Measurements from ENCODE around the gene ARF1. TPM values are rescaled to one million over a fixed set of nuclear protein-coding genes. Genes with fewer than 3 reads are reported as not detected.

ARF1 gene
- total and polyA plus RNA-seq, 10 of the 15 experiments (the other 5 are each of a cell fraction or from before 2014, with no cell fraction given): 48.4 to 508 (median 283) TPM

DNA sequence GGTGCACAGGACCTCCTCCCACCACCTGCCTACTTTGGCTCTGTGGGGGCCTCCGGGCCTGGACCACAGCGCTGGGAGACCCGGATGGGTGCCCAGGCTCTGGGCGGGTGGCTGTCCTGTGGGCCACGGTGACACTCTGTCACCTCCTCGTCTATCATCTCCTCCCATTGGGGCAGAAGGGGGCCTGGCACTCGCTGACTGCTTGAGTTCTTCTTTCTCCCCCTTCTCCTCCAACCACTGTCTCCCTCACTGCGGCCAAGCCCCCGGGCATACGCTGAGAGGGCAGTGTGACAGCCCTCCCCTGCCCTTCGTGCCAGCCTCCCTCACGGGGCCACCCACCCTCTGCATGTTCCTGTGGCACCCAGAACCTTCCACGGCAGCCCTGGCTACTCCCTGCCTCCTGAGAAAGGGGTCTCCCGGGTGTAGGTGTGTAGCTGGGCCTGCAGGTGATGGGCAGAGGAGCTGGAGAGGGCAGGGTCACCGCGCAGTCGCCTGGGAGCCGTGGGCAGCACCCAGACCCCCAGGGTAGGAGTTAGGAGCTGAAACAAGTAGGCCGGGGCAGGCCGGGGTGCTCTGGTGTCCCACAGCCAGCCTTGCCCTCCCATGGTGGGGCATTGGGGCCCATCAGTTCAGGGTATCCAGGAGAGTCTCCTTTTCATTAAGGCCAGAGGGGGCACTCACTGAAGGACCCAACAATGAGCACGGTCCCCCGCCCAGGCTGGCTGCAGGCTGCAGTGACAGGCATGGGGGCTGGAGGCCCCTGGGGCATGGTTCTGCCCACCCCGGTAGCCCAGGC lies 9.2 kb upstream of the ARF1 start (continued):
- TF ChIP-seq EP300 (IDR thresholded peaks at IDR 0.05; ENCODE audit: borderline replicate concordance in 1 of 2, control insufficient read depth in 1 of 2, low read depth in 2 of 2, low read length in 2 of 2) (no peak), MEF2A (IDR thresholded peaks at IDR 0.05; ENCODE audit: insufficient read depth, low read depth, low read length) (no peak), ZNF384 (IDR thresholded peaks at IDR 0.05; ENCODE audit: borderline replicate concordance, low read depth, low read length) (no peak), NFIC (IDR thresholded peaks at IDR 0.05; ENCODE audit: low read depth, low read length) (no peak)
- TF ChIP-seq, protein P1, sequence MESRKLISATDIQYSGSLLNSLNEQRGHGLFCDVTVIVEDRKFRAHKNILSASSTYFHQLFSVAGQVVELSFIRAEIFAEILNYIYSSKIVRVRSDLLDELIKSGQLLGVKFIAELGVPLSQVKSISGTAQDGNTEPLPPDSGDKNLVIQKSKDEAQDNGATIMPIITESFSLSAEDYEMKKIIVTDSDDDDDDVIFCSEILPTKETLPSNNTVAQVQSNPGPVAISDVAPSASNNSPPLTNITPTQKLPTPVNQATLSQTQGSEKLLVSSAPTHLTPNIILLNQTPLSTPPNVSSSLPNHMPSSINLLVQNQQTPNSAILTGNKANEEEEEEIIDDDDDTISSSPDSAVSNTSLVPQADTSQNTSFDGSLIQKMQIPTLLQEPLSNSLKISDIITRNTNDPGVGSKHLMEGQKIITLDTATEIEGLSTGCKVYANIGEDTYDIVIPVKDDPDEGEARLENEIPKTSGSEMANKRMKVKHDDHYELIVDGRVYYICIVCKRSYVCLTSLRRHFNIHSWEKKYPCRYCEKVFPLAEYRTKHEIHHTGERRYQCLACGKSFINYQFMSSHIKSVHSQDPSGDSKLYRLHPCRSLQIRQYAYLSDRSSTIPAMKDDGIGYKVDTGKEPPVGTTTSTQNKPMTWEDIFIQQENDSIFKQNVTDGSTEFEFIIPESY (IDR thresholded peaks at IDR 0.05): no peak

DNA sequence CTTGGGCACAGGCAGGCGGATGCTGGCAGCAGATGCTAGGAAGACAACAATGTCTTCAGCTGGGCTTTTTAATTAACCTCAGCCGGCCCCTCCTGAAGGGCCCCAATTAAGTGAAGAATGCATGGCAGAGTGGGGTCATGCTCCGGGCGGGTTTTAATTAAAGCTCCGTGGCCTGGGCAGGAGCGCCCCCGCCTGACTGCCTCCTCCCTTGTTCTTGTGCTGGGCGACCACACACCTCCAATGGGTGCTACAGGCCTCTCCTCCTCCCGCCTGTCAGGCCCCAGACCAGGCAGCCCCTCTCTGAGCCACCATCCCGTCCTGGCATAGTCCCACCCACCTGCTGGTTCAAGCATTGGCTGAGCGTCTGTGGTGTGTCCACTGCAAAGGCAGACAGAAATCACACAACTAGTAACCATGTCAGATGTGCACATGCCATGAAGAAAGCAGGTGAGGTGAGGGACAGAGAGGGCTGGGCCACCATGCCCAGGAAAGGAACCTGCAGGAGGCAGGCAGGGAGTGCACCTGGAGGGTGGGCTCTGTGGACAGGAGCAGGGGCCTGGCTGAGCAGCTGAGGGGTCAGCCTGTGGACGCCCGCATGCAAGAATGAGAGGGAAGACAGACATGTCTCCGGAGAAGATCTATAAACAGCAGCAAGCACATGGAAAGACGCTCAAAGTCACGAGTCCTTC lies 8.5 kb upstream of the ARF1 start:
- FAIRE-seq (no peak), ATAC-seq (peak; percentile 66), DNase-seq (ENCODE audit: low read depth, low spot score) (no peak)
- intact Hi-C loops (cut with micrococcal nuclease; ENCODE audit: unreplicated experiment): loop anchor here (5.0 to 10.0 kb wide), 2 partner anchors 72 to 309 kb away; no protein-coding TSS in a partner anchor
- TF ChIP-seq, protein P1 (IDR thresholded peaks at IDR 0.05): no peak
- 0 out of 2 replicates have a peak, but pooled peaks have one; percentile 16 for TF ChIP-seq NR2F1 (conservative IDR thresholded peaks at IDR 0.05)
- TF ChIP-seq, protein P2, sequence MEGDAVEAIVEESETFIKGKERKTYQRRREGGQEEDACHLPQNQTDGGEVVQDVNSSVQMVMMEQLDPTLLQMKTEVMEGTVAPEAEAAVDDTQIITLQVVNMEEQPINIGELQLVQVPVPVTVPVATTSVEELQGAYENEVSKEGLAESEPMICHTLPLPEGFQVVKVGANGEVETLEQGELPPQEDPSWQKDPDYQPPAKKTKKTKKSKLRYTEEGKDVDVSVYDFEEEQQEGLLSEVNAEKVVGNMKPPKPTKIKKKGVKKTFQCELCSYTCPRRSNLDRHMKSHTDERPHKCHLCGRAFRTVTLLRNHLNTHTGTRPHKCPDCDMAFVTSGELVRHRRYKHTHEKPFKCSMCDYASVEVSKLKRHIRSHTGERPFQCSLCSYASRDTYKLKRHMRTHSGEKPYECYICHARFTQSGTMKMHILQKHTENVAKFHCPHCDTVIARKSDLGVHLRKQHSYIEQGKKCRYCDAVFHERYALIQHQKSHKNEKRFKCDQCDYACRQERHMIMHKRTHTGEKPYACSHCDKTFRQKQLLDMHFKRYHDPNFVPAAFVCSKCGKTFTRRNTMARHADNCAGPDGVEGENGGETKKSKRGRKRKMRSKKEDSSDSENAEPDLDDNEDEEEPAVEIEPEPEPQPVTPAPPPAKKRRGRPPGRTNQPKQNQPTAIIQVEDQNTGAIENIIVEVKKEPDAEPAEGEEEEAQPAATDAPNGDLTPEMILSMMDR (IDR thresholded peaks at IDR 0.05 in 2 of 3, conservative IDR thresholded peaks at IDR 0.05 in 1 of 3; ENCODE audit: control insufficient read depth in 2 of 3, extremely low read depth in 1 of 3, insufficient read depth in 1 of 3, low read depth in 3 of 3, low read length in 3 of 3): peak in 2 of 3 experiments; percentile 32 to 48; a peak in 3 of 6 replicates
- peak; percentile 26; the same call in 1 of the 2 replicates for TF ChIP-seq SMC3 (IDR thresholded peaks at IDR 0.05; ENCODE audit: borderline replicate concordance, low read length)
- SMC1A ChIA-PET (ENCODE audit: uncharacterized antibody, unreplicated experiment): interaction anchor here (0.8 to 1.7 kb wide), 4 partner anchors 48 to 76 kb away, joined by 3 to 4 read pairs (median 4); no protein-coding TSS in a partner anchor
- no peak overlapping the region for H3K27ac ChIP-seq (ENCODE audit: control insufficient read depth, insufficient read depth)
- no peaks in the 10 kb centered on the region for H3K36me3 ChIP-seq (ENCODE audit: control insufficient read depth in 2 of 2, insufficient read depth in 2 of 2, low read length in 1 of 2)
- RAD21 ChIA-PET (ENCODE audit: unreplicated experiment): interaction anchor here (0.6 to 2.3 kb wide), 5 partner anchors 68 to 76 kb away, joined by 3 to 17 read pairs (median 4); no protein-coding TSS in a partner anchor
- in situ Hi-C loops (cut with MboI): no loop called here
- H3K27me3 ChIP-seq (replicated peaks in 1 of 2; ENCODE audit: control insufficient read depth in 2 of 2, insufficient read depth in 2 of 2, low read length in 1 of 2): no peaks in the 10 kb centered on the region
- H3K4me1 ChIP-seq (ENCODE audit: control insufficient read depth, insufficient read depth, low read length): no peaks in the 10 kb centered on the region
- no peak overlapping the region for H2AFZ ChIP-seq (ENCODE audit: control insufficient read depth, low read depth, low read length)
- H3K9me3 ChIP-seq (replicated peaks; ENCODE audit: control insufficient read depth, insufficient read depth, low read length): no peaks in the 10 kb centered on the region
- CTCF ChIA-PET: interaction anchor here (1.2 to 2.7 kb wide), 3 partner anchors 68 to 76 kb away, joined by 3 to 16 read pairs (median 15); no protein-coding TSS in a partner anchor
- no peaks in the 10 kb centered on the region for H3K79me2 ChIP-seq (ENCODE audit: control insufficient read depth, insufficient read depth, low read length)
- H3K4me2 ChIP-seq (ENCODE audit: control insufficient read depth, insufficient read depth): no peak overlapping the region
- no peaks in the 10 kb centered on the region for H4K20me1 ChIP-seq (ENCODE audit: control insufficient read depth, insufficient read depth)
- no peak overlapping the region for H3K4me3 ChIP-seq
- no peak overlapping the region for H3K9ac ChIP-seq (ENCODE audit: control insufficient read depth, insufficient read depth, low read length)
- BruUV-seq (replicated peaks): no TSS peak
- WGBS (ENCODE audit: insufficient coverage, insufficient replicate concordance, low lambda C conversion rate, missing lambda C conversion rate): 38% methylated on average over 15 of the region's 16 CpGs
- POLR2A ChIA-PET: no interaction called here

All from GM12878 (cell line).